ENCODE results near the gene EEF1B2. TPM values are rescaled to one million over a fixed set of nuclear protein-coding genes. Genes with fewer than 3 reads are reported as not detected.

The EEF1B2 gene
- total and polyA plus RNA-seq, 2 of the 13 experiments (the other 11 are each of a cell fraction or from before 2014, with no cell fraction given) = 1,284 to 1,731 TPM

DNA sequence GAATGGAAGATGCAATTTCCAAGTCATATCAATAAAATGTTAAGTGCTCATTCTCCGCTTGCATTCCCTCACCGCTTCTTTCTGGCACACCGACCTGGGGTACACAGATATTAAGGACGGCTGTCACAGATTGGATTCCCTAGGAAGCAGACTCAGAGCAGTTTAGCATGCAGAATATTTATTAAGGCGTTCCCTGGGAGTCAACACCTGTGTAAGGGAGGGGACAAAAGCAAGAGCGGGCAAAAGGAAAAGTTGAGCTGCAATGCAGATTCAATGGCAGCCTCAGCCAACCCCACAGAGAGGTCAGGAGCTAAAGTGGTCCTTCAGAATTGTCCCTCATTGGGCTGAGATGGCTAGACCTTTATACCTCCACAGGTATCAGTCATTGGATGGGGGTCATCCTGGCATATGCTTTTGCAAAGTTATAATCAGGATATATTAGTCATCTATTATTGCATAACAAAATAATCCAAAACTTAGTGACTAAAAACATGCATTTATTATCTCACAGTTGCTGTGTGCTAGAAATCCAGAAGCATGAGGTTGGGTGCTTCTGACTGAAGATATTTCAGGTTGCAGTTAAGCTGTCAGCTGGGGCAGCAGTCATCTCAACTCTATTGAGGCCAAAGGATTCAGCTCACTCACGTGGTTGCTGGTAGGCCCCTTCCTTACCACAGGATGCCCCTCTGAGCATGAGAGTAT, 46.7 kb upstream of the EEF1B2 start:
- no TSS peak for BruUV-seq (replicated peaks)
- DNase-seq (ENCODE audit: low spot score) (no peak), ATAC-seq (no peak; the same call in 2 of the 3 replicates), FAIRE-seq (no peak)
- peaks cover 0 to 2% of the 10 kb centered on the region in 2 experiments; a peak in 2 of 5 replicates for H3K36me3 ChIP-seq (replicated peaks in 1 of 2; ENCODE audit: control insufficient read depth in 1 of 2, insufficient read depth in 2 of 2, low read length in 2 of 2)
- POLR2A ChIA-PET = no interaction called here
- CTCF ChIA-PET (ENCODE audit: low intra/inter-chr PET ratio, low total read pairs) = no interaction called here
- H3K9me3 ChIP-seq (ENCODE audit: low read length) = no peaks in the 10 kb centered on the region
- H3K27ac ChIP-seq (ENCODE audit: extremely low read length, insufficient read depth, low read length) = no peak overlapping the region
- no peaks in the 10 kb centered on the region for H3K79me2 ChIP-seq (ENCODE audit: insufficient read depth, low read length)
- H3K4me2 ChIP-seq (ENCODE audit: low read depth, low read length) = no peak overlapping the region
- 94% methylated on average over 7 of the region's 7 CpGs for WGBS (ENCODE audit: low lambda C conversion rate)
- H3K4me1 ChIP-seq (ENCODE audit: insufficient read depth, low read length) = peaks cover 8% of the 10 kb centered on the region
- in situ Hi-C loops (cut with HindIII; ENCODE audit: extremely low pct_ligation_motif_present, low pct_unique_long_range_greater_than_20kb) = no loop called here
- no peaks in the 10 kb centered on the region for H4K20me1 ChIP-seq (ENCODE audit: insufficient read depth, low read length)
- no peak overlapping the region for H2AFZ ChIP-seq (ENCODE audit: low read length)
- intact Hi-C loops (cut with micrococcal nuclease; ENCODE audit: unreplicated experiment) = no loop called here
- H3K4me3 ChIP-seq (replicated peaks in 1 of 3; ENCODE audit: insufficient read depth in 1 of 3, low read depth in 2 of 3, low read length in 3 of 3) = no peak overlapping the region
- H3K9ac ChIP-seq (ENCODE audit: insufficient read depth, low read depth, low read length) = no peak overlapping the region
- no peaks in the 10 kb centered on the region for H3K27me3 ChIP-seq (ENCODE audit: control insufficient read depth in 1 of 2, insufficient read depth in 2 of 2, low read length in 2 of 2)
- no peak for TF ChIP-seq ZNF460 (CRISPR knock-in tag; IDR thresholded peaks at IDR 0.05; ENCODE audit: borderline replicate concordance)
- no peak for TF ChIP-seq KDM5A (IDR thresholded peaks at IDR 0.05; ENCODE audit: borderline replicate concordance, low read length)
- TF ChIP-seq, protein P1, sequence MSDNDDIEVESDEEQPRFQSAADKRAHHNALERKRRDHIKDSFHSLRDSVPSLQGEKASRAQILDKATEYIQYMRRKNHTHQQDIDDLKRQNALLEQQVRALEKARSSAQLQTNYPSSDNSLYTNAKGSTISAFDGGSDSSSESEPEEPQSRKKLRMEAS (IDR thresholded peaks at IDR 0.05) = no peak
- no peak for TF ChIP-seq GABPA (IDR thresholded peaks at IDR 0.05; ENCODE audit: low read depth, low read length)
- no peak for TF ChIP-seq GABPA (CRISPR knock-in tag; IDR thresholded peaks at IDR 0.05; ENCODE audit: low read depth)
- TF ChIP-seq, protein P2, sequence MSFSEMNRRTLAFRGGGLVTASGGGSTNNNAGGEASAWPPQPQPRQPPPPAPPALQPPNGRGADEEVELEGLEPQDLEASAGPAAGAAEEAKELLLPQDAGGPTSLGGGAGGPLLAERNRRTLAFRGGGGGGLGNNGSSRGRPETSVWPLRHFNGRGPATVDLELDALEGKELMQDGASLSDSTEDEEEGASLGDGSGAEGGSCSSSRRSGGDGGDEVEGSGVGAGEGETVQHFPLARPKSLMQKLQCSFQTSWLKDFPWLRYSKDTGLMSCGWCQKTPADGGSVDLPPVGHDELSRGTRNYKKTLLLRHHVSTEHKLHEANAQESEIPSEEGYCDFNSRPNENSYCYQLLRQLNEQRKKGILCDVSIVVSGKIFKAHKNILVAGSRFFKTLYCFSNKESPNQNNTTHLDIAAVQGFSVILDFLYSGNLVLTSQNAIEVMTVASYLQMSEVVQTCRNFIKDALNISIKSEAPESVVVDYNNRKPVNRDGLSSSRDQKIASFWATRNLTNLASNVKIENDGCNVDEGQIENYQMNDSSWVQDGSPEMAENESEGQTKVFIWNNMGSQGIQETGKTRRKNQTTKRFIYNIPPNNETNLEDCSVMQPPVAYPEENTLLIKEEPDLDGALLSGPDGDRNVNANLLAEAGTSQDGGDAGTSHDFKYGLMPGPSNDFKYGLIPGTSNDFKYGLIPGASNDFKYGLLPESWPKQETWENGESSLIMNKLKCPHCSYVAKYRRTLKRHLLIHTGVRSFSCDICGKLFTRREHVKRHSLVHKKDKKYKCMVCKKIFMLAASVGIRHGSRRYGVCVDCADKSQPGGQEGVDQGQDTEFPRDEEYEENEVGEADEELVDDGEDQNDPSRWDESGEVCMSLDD (CRISPR knock-in tag; IDR thresholded peaks at IDR 0.05; ENCODE audit: borderline replicate concordance) = no peak
- TF ChIP-seq, protein P3, sequence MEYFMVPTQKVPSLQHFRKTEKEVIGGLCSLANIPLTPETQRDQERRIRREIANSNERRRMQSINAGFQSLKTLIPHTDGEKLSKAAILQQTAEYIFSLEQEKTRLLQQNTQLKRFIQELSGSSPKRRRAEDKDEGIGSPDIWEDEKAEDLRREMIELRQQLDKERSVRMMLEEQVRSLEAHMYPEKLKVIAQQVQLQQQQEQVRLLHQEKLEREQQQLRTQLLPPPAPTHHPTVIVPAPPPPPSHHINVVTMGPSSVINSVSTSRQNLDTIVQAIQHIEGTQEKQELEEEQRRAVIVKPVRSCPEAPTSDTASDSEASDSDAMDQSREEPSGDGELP (IDR thresholded peaks at IDR 0.05; ENCODE audit: borderline replicate concordance, low read depth) = no peak
- TF ChIP-seq TAF15 (IDR thresholded peaks at IDR 0.05; ENCODE audit: low read depth, low read length, poor library complexity, severe bottlenecking) = no peak
- TF ChIP-seq RFXAP (CRISPR knock-in tag; IDR thresholded peaks at IDR 0.05; ENCODE audit: borderline replicate concordance) = no peak
- TF ChIP-seq ARID2 (CRISPR knock-in tag; IDR thresholded peaks at IDR 0.05; ENCODE audit: borderline replicate concordance) = no peak
- TF ChIP-seq DMAP1 (CRISPR knock-in tag; IDR thresholded peaks at IDR 0.05) = no peak
- no peak for TF ChIP-seq NFRKB (IDR thresholded peaks at IDR 0.05)
- TF ChIP-seq, protein P4, sequence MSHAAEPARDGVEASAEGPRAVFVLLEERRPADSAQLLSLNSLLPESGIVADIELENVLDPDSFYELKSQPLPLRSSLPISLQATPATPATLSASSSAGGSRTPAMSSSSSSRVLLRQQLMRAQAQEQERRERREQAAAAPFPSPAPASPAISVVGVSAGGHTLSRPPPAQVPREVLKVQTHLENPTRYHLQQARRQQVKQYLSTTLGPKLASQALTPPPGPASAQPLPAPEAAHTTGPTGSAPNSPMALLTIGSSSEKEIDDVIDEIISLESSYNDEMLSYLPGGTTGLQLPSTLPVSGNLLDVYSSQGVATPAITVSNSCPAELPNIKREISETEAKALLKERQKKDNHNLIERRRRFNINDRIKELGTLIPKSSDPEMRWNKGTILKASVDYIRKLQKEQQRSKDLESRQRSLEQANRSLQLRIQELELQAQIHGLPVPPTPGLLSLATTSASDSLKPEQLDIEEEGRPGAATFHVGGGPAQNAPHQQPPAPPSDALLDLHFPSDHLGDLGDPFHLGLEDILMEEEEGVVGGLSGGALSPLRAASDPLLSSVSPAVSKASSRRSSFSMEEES (CRISPR knock-in tag; IDR thresholded peaks at IDR 0.05) = no peak
- TF ChIP-seq ELF1 (CRISPR knock-in tag; IDR thresholded peaks at IDR 0.05) = no peak
- no peak for TF ChIP-seq MED8 (CRISPR knock-in tag; IDR thresholded peaks at IDR 0.05; ENCODE audit: insufficient replicate concordance)
- TF ChIP-seq ZNF768 (CRISPR knock-in tag; IDR thresholded peaks at IDR 0.05) = no peak
- no peak for TF ChIP-seq ZNF343 (CRISPR knock-in tag; IDR thresholded peaks at IDR 0.05)
- TF ChIP-seq, protein P5, sequence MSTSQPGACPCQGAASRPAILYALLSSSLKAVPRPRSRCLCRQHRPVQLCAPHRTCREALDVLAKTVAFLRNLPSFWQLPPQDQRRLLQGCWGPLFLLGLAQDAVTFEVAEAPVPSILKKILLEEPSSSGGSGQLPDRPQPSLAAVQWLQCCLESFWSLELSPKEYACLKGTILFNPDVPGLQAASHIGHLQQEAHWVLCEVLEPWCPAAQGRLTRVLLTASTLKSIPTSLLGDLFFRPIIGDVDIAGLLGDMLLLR (CRISPR knock-in tag; IDR thresholded peaks at IDR 0.05) = no peak
